NB4 (cell line): ENCODE data around the gene SYNPO.

Experiments
- DNase-seq: peaks from one replicate; pipeline ENCODE4 v3.0.0; 2010; ENCODE audit warnings: low read depth
- H3K4me3 ChIP-seq: one replicate; pipeline ENCODE4 v1.5.1; 2011; ENCODE audit warnings: mild to moderate bottlenecking, low read depth, low read length, moderate library complexity
- CTCF ChIP-seq: IDR thresholded peaks from one replicate; pipeline ENCODE4 v1.5.1; 2012; ENCODE audit warnings: low read depth, low read length
- MAX ChIP-seq: IDR thresholded peaks from 2 replicates; pipeline ENCODE4 v1.6.1; 2011; ENCODE audit warnings: low read depth, low read length
- MYC ChIP-seq: IDR thresholded peaks from 2 replicates; pipeline ENCODE4 v1.6.1; 2011; ENCODE audit warnings: low read depth, low read length
- POLR2A ChIP-seq: IDR thresholded peaks from 2 replicates; pipeline ENCODE4 v1.6.1; 2011; ENCODE audit warnings: mild to moderate bottlenecking; ENCODE audit not compliant: insufficient read length; ENCODE audit errors: extremely low read depth

The SYNPO gene

GRCh38 chr5:150706776-150707390 lies 66.4 kb downstream of the SYNPO start:
- no peak for DNase-seq
- TF ChIP-seq CTCF (no peak), POLR2A (no peak), MAX (no peak), MYC (no peak)
- no peak overlapping the region for H3K4me3 ChIP-seq
